CD4-positive, alpha-beta T cell (primary cell): Measurements from ENCODE around the gene HHAT. TPM values are rescaled to one million over a fixed set of nuclear protein-coding genes. Genes with fewer than 3 reads are reported as not detected.

Experiments
- ATAC-seq: fragments of 200-7000 bp; cut with Tn5 transposase; one replicate; pipeline ENCODE4 v1.10.0; 2022; ENCODE audit warnings: mild to moderate bottlenecking; ENCODE audit not compliant: poor library complexity
- CTCF ChIA-PET: fragments of 350-600 bp; sonication (Branson Sonifier 250); formaldehyde crosslinking; loops from one replicate; lab custom pipeline; 2021; ENCODE audit warnings: antibody characterized with exemption, inconsistent platforms; lab: Charles Lee
- POLR2A ChIA-PET: fragments of 350-600 bp; sonication (Branson Sonifier 250); formaldehyde crosslinking; loops from one replicate; lab custom pipeline; 2021; ENCODE audit warnings: antibody characterized with exemption, inconsistent platforms; lab: Charles Lee
- DNase-seq, 14 experiments: peaks; one replicate each; pipeline ENCODE4 v3.0.0-alpha.2; 2013 to 2020; ENCODE audit warnings: mixed read lengths in 2 of 14
- H3K27ac ChIP-seq, 2 donors: one replicate each; pipeline versions ENCODE4 v1.5.1 to v1.7.0; 2013; ENCODE audit warnings: low read length in 2 of 2, low read depth in 1 of 2, mild to moderate bottlenecking in 1 of 2
- H3K27me3 ChIP-seq, 2 experiments: 1 replicate in 1 of 2; 2 replicates in 1 of 2; pipeline versions ENCODE4 v1.6.1 to v1.7.0; 2013; ENCODE audit warnings: low read length in 2 of 2, control low read depth in 1 of 2, mild to moderate bottlenecking in 1 of 2, moderate library complexity in 1 of 2; ENCODE audit not compliant: insufficient read depth in 2 of 2, control insufficient read depth in 1 of 2
- H3K36me3 ChIP-seq: one replicate; pipeline ENCODE4 v1.6.1; 2013; ENCODE audit warnings: low read length, control low read depth; ENCODE audit not compliant: insufficient read depth
- H3K4me1 ChIP-seq: one replicate; pipeline ENCODE4 v1.6.1; 2013; ENCODE audit warnings: low read length, control low read depth; ENCODE audit not compliant: insufficient read depth
- H3K4me3 ChIP-seq: one replicate; pipeline ENCODE4 v1.5.1; 2013; ENCODE audit warnings: mild to moderate bottlenecking, low read length, moderate library complexity
- H3K9me3 ChIP-seq, 2 experiments: 1 replicate in 1 of 2; 2 replicates in 1 of 2; pipeline versions ENCODE4 v1.6.1 to v1.7.0; 2013; ENCODE audit warnings: low read length in 2 of 2, mild to moderate bottlenecking in 2 of 2, control low read depth in 1 of 2, moderate library complexity in 1 of 2; ENCODE audit not compliant: control insufficient read depth in 1 of 2, insufficient read depth in 1 of 2
- H3K27ac Mint-ChIP-seq: one replicate; pipeline ENCODE4 v1.8.0; 2020; ENCODE audit warnings: mixed read lengths
- H3K27me3 Mint-ChIP-seq: one replicate; pipeline ENCODE4 v1.8.0; 2021; ENCODE audit warnings: mixed read lengths
- H3K36me3 Mint-ChIP-seq: one replicate; pipeline ENCODE4 v1.8.0; 2021; ENCODE audit warnings: low read depth, mixed read lengths
- H3K4me1 Mint-ChIP-seq: one replicate; pipeline ENCODE4 v1.8.0; 2021; ENCODE audit warnings: low read depth, mixed read lengths
- H3K4me3 Mint-ChIP-seq: one replicate; pipeline ENCODE4 v1.8.0; 2020; ENCODE audit warnings: mild to moderate bottlenecking, mixed read lengths
- H3K9me3 Mint-ChIP-seq: one replicate; pipeline ENCODE4 v1.8.0; 2020; ENCODE audit warnings: mixed read lengths
- CTCF ChIP-seq: fragments of 200-600 bp; IDR thresholded peaks from one replicate; pipeline ENCODE4 v1.8.0; 2022; ENCODE audit warnings: antibody characterized with exemption, mild to moderate bottlenecking
- intact Hi-C, 2 experiments: fragments of 100-400 bp; cut with DNase I in 1 of 2; cut with micrococcal nuclease in 1 of 2; formaldehyde crosslinking; loops; one replicate each; pipeline versions ENCODE4 v1.15.1 to v1.9.0; 2023 to 2025; cut with DNase I, micrococcal nuclease
- total RNA-seq, 174 experiments: library from RNA in 2 of 174; stranded (reverse) in 2 of 174; gene quantifications; one replicate each; pipeline ENCODE4 v1.2.3 and lab custom pipeline; 2021 to 2026

HHAT gene
- total RNA-seq, 2 experiments from 2014 or later = 3.1 to 3.3 TPM

- Mint-ChIP-seq H3K27me3 (peaks cover 67% of the 10 kb centered on the region), H3K4me3 (no peak overlapping the region), H3K4me1 (no peaks in the 10 kb centered on the region), H3K27ac (no peak overlapping the region), H3K36me3 (no peaks in the 10 kb centered on the region), H3K9me3 (no peaks in the 10 kb centered on the region)
- intact Hi-C loops = no loop called here
- ATAC-seq = no peak
- ChIA-PET POLR2A (no interaction called here), CTCF (no interaction called here)
- Histone ChIP-seq H3K27ac (no peak overlapping the region), H3K27me3 (peaks cover 28 to 53% of the 10 kb centered on the region in 2 experiments), H3K4me3 (no peak overlapping the region), H3K36me3 (no peaks in the 10 kb centered on the region), H3K4me1 (peaks cover 10% of the 10 kb centered on the region), H3K9me3 (peaks cover 0 to 5% of the 10 kb centered on the region in 2 experiments)
- no peak for DNase-seq
- no peak for TF ChIP-seq CTCF
Measured at GRCh38 chr1:210289248-210289647, 39.5 kb upstream of the HHAT start.

GRCh38 chr1:210291081-210291764 lies 37.5 kb upstream of the HHAT start:
- Histone ChIP-seq H3K36me3 (no peaks in the 10 kb centered on the region), H3K27me3 (peaks cover 30 to 48% of the 10 kb centered on the region in 2 experiments), H3K27ac (no peak overlapping the region), H3K9me3 (peaks cover 0 to 5% of the 10 kb centered on the region in 2 experiments), H3K4me3 (no peak overlapping the region), H3K4me1 (peaks cover 10% of the 10 kb centered on the region)
- no peak for ATAC-seq
- H3K27me3 Mint-ChIP-seq = peaks cover 74% of the 10 kb centered on the region
- no peak overlapping the region for H3K4me3 Mint-ChIP-seq
- ChIA-PET POLR2A (no interaction called here), CTCF (no interaction called here)
- H3K9me3 Mint-ChIP-seq = no peaks in the 10 kb centered on the region
- H3K27ac Mint-ChIP-seq = no peak overlapping the region
- no peaks in the 10 kb centered on the region for H3K36me3 Mint-ChIP-seq
- no peak for DNase-seq
- intact Hi-C loops = no loop called here
- no peaks in the 10 kb centered on the region for H3K4me1 Mint-ChIP-seq
- no peak for TF ChIP-seq CTCF

- Mint-ChIP-seq H3K4me3 (no peak overlapping the region), H3K36me3 (no peaks in the 10 kb centered on the region), H3K27me3 (peaks cover 79% of the 10 kb centered on the region), H3K27ac (no peak overlapping the region), H3K4me1 (no peaks in the 10 kb centered on the region), H3K9me3 (no peaks in the 10 kb centered on the region)
- ChIA-PET POLR2A (no interaction called here), CTCF (no interaction called here)
- no peaks in the 10 kb centered on the region for H3K36me3 ChIP-seq
- no peak for TF ChIP-seq CTCF
- H3K4me1 ChIP-seq = peaks cover 10% of the 10 kb centered on the region
- ATAC-seq (no peak), DNase-seq (no peak)
- intact Hi-C loops = no loop called here
- H3K9me3 ChIP-seq = peaks cover 0 to 5% of the 10 kb centered on the region in 2 experiments
- H3K4me3 ChIP-seq = peak overlapping the region; percentile 24
- peaks cover 32 to 48% of the 10 kb centered on the region in 2 experiments for H3K27me3 ChIP-seq
- H3K27ac ChIP-seq = no peak overlapping the region
Measured at GRCh38 chr1:210291786-210292230, 36.9 kb upstream of the HHAT start.
